ENCODE data around the gene ALS2CL. TPM values are rescaled to one million over a fixed set of nuclear protein-coding genes. Genes with fewer than 3 reads are reported as not detected.

ALS2CL gene
- total and polyA plus RNA-seq, 12 donors, result 15.6 to 102 (median 21.6) TPM

GRCh38 chr3:46665763-46666452 is 27.6 kb downstream of the ALS2CL start:
- DNase-seq (no peak), ATAC-seq (peak in 1 of 8 donors; percentile 0)
- peaks cover 0 to 10% (median 0%) of the 10 kb centered on the region in 9 donors for H3K36me3 ChIP-seq
- no peak for TF ChIP-seq CTCF (IDR thresholded peaks at IDR 0.05)
- H3K4me3 ChIP-seq, result no peak overlapping the region
- peak overlapping the region; percentile 38 to 91 (median 80) for H3K27ac ChIP-seq
- 74 to 75% methylated on average over 9 of the region's 9 CpGs for WGBS, 2 donors
- no peaks in the 10 kb centered on the region for H3K27me3 ChIP-seq
- intact Hi-C loops (cut with DNase I), result loop anchor here in 2 of 10 donors (2.0 to 10.0 kb wide), 2 partner anchors 29 to 101 kb away; partner anchors contain the start of gene LRRC2 (in 2 of the 2)
- H3K9me3 ChIP-seq, result no peaks in the 10 kb centered on the region
- H3K4me1 ChIP-seq, result peaks cover 10 to 72% (median 47%) of the 10 kb centered on the region in 9 donors

GRCh38 chr3:46664971-46665762 is 28.3 kb downstream of the ALS2CL start:
- Histone ChIP-seq H3K9me3 (no peaks in the 10 kb centered on the region), H3K36me3 (peaks cover 0 to 3% (median 0%) of the 10 kb centered on the region in 9 donors), H3K27me3 (no peaks in the 10 kb centered on the region), H3K4me1 (peaks cover 14 to 80% (median 53%) of the 10 kb centered on the region in 9 donors), H3K27ac (peak overlapping the region; percentile 70 to 91 (median 80)), H3K4me3 (no peak overlapping the region)
- 62 to 73% methylated on average over 23 of the region's 23 CpGs for WGBS, 2 donors
- intact Hi-C loops (cut with DNase I), result loop anchor here in 3 of 10 donors (2.0 to 10.0 kb wide), 4 partner anchors 30 to 232 kb away; partner anchors contain the start of gene LRRC2 (in 2 of the 3)
- no peak for TF ChIP-seq CTCF (IDR thresholded peaks at IDR 0.05)
- ATAC-seq, result peak in 6 of 8 donors; percentile 20 to 59 (median 50)
- DNase-seq, result peak in 1 of 2 donors; percentile 47

- peaks cover 17 to 82% (median 53%) of the 10 kb centered on the region in 9 donors for H3K4me1 ChIP-seq
- H3K9me3 ChIP-seq, result no peaks in the 10 kb centered on the region
- ATAC-seq (peak in 2 of 8 donors; percentile 0), DNase-seq (peak in 1 of 2 donors; percentile 3)
- H3K27ac ChIP-seq, result peak overlapping the region; percentile 70 to 91 (median 80)
- no peaks in the 10 kb centered on the region for H3K36me3 ChIP-seq
- TF ChIP-seq CTCF (IDR thresholded peaks at IDR 0.05), result no peak
- intact Hi-C loops (cut with DNase I), result loop anchor here in 3 of 10 donors (2.0 to 10.0 kb wide), 4 partner anchors 30 to 233 kb away; partner anchors contain the start of gene LRRC2 (in 2 of the 3)
- no peaks in the 10 kb centered on the region for H3K27me3 ChIP-seq
- no peak overlapping the region for H3K4me3 ChIP-seq
- WGBS, 2 donors, result 80 to 86% methylated on average over 6 of the region's 6 CpGs
Measured at GRCh38 chr3:46664188-46664970, 29.1 kb downstream of the ALS2CL start.

All from heart right ventricle (tissue), 16 donors.